Loucy (cell line): ENCODE measurements around the gene WEE2.

Source experiments
- CTCF ChIP-seq: fragments of 200-600 bp; sonication (generic); conservative IDR thresholded peaks from 2 replicates; pipeline ENCODE4 v1.5.1; 2014; ENCODE audit warnings: mild to moderate bottlenecking, antibody characterized with exemption, low read length
- EZH2phosphoT487 ChIP-seq: fragments of 200-600 bp; IDR thresholded peaks from 2 replicates; pipeline ENCODE4 v1.6.1; 2018; ENCODE audit warnings: antibody characterized with exemption, mild to moderate bottlenecking, moderate library complexity, borderline replicate concordance

GRCh38 chr7:141717450-141717849 is 9.3 kb downstream of the WEE2 start:
- TF ChIP-seq CTCF (no peak), EZH2phosphoT487 (no peak)
